GM18526 (cell line): ENCODE data around the gene SP3.

ENCODE experiments used
- POLR2A ChIP-seq: IDR thresholded peaks from 3 replicates; pipeline ENCODE4 v1.6.1; 2011; ENCODE audit not compliant: insufficient read length; ENCODE audit errors: extremely low read depth

Gene SP3

GRCh38 chr2:173874003-173874893, 90.9 kb downstream of the SP3 start:
- no peak for TF ChIP-seq POLR2A

GRCh38 chr2:173872714-173873113, 92.5 kb downstream of the SP3 start:
- TF ChIP-seq POLR2A, result no peak

DNA sequence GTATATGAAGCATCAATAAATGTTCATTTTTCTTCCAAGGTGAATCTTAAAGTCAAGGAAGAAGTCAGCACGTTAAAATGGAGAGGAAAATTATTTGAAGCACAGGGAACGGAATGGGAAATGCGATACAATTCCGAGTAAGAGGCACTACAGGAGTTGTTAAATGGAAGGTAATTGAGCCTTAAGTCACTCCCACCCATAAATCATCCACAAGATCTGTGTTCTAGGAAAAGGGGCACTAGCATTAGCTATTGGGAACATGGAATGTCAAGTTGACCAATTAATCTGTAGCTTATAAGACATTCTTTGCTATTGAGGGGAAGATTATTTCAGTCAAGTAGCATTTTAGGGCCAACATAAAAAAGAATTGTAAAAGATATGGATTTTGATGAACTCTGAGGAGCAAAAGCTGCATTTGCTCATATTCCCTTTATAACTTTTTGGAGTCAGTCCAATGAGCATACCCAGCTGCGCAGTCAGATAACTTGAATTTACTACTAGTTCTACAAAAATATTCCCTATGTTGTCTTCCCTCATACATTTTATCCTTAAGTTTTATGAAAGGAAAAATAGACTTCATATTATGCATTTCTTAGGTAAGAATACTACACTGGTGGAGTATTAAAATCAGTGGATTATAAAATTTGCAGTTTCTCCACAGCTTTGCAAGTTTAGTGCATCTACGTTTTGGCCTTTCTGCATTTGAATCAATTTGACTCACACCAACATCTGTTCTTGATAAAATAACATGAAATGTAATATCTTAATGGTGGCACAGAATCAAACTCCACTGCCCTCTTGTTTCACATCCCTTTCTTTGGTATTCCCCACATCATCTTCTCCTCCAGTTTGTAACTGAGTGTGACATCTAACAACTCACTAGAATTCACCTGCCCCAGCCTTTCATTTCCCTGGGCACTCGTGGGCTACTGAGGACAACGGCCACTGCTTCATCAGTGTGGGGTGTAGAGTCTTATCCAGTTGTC, 95.6 kb downstream of the SP3 start:
- no peak for TF ChIP-seq POLR2A

- no peak for TF ChIP-seq POLR2A
Measured at GRCh38 chr2:173868406-173868805, 96.8 kb downstream of the SP3 start.

GRCh38 chr2:173866874-173867618, 98.1 kb downstream of the SP3 start:
- no peak for TF ChIP-seq POLR2A

DNA sequence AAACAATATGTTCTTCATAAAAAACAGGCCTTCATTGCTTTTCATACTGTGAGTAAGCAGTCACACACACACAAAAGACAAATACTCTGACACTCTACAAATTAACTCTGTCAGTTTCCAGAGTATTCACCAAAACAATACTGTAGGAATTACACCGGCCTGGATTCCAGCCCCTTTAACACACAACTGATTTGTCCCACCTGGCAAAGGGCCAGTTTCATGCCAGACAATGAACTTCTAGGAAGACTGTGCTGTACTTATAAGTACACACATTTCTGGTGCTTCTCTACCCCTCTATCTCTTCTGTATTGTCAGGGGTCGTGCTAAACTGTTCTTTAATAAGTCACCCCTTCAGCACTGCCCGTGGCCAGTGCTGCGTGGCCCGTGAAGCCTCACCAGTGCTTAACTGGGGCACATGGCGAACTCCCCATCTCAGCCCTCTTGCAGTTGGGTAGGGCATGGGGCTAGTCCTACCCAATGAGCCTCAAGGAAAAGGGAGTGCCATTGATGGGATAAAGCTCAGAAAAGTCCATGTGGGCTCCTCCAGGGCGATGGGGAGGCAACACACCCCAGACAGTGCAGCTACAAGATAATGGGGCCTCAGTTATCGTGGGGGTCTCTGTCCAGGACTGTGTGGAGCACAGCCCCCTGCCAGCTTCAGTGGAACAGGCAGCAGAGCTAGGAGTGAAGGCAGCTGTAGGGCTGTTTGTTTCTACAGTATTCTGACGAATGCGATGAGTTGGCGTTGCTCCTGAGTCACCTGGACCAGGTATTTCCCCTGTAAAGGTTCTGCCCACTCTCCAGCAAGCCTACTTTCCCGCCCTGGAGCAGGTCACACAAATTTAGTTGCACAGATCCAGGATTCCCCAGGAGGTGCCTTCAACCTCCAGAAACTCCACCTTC, 99.0 kb downstream of the SP3 start:
- TF ChIP-seq POLR2A, result no peak

GRCh38 chr2:173862612-173863217, 102.5 kb downstream of the SP3 start:
- TF ChIP-seq POLR2A, result no peak

- no peak for TF ChIP-seq POLR2A
Measured at GRCh38 chr2:173860566-173860965, 104.6 kb downstream of the SP3 start.

GRCh38 chr2:173860082-173860481, 105.1 kb downstream of the SP3 start:
- no peak for TF ChIP-seq POLR2A

- TF ChIP-seq POLR2A, result no peak
Measured at GRCh38 chr2:173858291-173858731, 106.9 kb downstream of the SP3 start.
